SK-N-SH (cell line): ENCODE measurements around the gene TROAP.

Experiments used
- CTCF ChIP-seq: fragments of 200-600 bp; sonication (generic); IDR thresholded peaks from 2 replicates; pipeline ENCODE4 v1.6.1; 2017; ENCODE audit warnings: antibody characterized with exemption, mild to moderate bottlenecking, moderate library complexity
- ELF1 ChIP-seq: IDR thresholded peaks from 2 replicates; pipeline ENCODE4 v1.4.0; 2012
- EP300 ChIP-seq, 2 experiments: IDR thresholded peaks; 2 replicates each; pipeline versions ENCODE4 v1.4.0 to v1.6.1; 2012; ENCODE audit warnings: borderline replicate concordance in 1 of 2, low read depth in 1 of 2, low read length in 1 of 2
- POLR2AphosphoS5 ChIP-seq: IDR thresholded peaks from 2 replicates; pipeline ENCODE4 v1.6.1; 2012; ENCODE audit warnings: low read depth, low read length
- RAD21 ChIP-seq: IDR thresholded peaks from 2 replicates; pipeline ENCODE4 v1.6.1; 2012; ENCODE audit warnings: mild to moderate bottlenecking, low read length
- REST ChIP-seq: IDR thresholded peaks from 2 replicates; pipeline ENCODE4 v1.6.1; 2012; ENCODE audit warnings: mild to moderate bottlenecking, low read depth, low read length, moderate library complexity
- SMC3 ChIP-seq: IDR thresholded peaks from 2 replicates; pipeline ENCODE4 v1.6.1; 2012; ENCODE audit warnings: low read depth, low read length, improper control_type of control experiment
- TEAD4 ChIP-seq: IDR thresholded peaks from 2 replicates; pipeline ENCODE4 v1.4.0; 2012; ENCODE audit warnings: mild to moderate bottlenecking, borderline replicate concordance; ENCODE audit not compliant: insufficient read depth
- USF1 ChIP-seq: IDR thresholded peaks from 2 replicates; pipeline ENCODE4 v1.4.0; 2012; ENCODE audit warnings: low read depth, borderline replicate concordance
- ZBTB33 ChIP-seq: IDR thresholded peaks from 2 replicates; pipeline ENCODE4 v1.4.0; 2012; ENCODE audit warnings: low read depth, borderline replicate concordance

- TF ChIP-seq SMC3 (0 out of 2 replicates have a peak, but pooled peaks have one; percentile 2), CTCF (no peak), USF1 (0 out of 2 replicates have a peak, but pooled peaks have one; percentile 14), REST (no peak), POLR2AphosphoS5 (no peak), RAD21 (no peak), EP300 (IDR thresholded peaks at IDR 0.05; ENCODE audit: borderline replicate concordance in 1 of 2, low read depth in 1 of 2, low read length in 1 of 2) (no peak), ZBTB33 (no peak), ELF1 (no peak), TEAD4 (no peak)
These were observed 43.1 kb downstream of the TROAP start for GRCh38 chr12:49366096-49366651.
